CD14-positive monocyte (primary cell): ENCODE results near the gene HPSE2. TPM values are rescaled to one million over a fixed set of nuclear protein-coding genes. Genes with fewer than 3 reads are reported as not detected.

Experiments used
- DNase-seq, 3 donors: peaks; one replicate each; pipeline ENCODE4 v3.0.0-alpha.2; 2011 to 2022
- H2AFZ ChIP-seq: 2 replicates; pipeline ENCODE4 v1.6.0; 2012; ENCODE audit warnings: mild to moderate bottlenecking, low read depth, low read length, inconsistent platforms; ENCODE audit not compliant: insufficient read depth, poor library complexity, severe bottlenecking
- H3K27ac ChIP-seq, 2 donors: 1 replicate in 1 of 2; 2 replicates in 1 of 2; pipeline ENCODE4 v1.5.1; 2012 to 2013; ENCODE audit warnings: low read length in 2 of 2, control low read depth in 1 of 2, inconsistent platforms in 1 of 2, low read depth in 1 of 2, mild to moderate bottlenecking in 1 of 2
- H3K27me3 ChIP-seq, 2 donors: one replicate each; pipeline versions ENCODE4 v1.6.0 to v1.6.1; 2011 to 2013; ENCODE audit warnings: low read length in 2 of 2; ENCODE audit not compliant: control insufficient read depth in 2 of 2, insufficient read depth in 2 of 2
- H3K36me3 ChIP-seq, 2 donors: replicated peaks in 1 of 2; 1 replicate in 1 of 2; 2 replicates in 1 of 2; pipeline versions ENCODE4 v1.5.1 to v1.6.1; 2012 to 2013; ENCODE audit warnings: low read length in 2 of 2, control low read depth in 1 of 2, inconsistent platforms in 1 of 2, mild to moderate bottlenecking in 1 of 2; ENCODE audit not compliant: insufficient read depth in 2 of 2, control insufficient read depth in 1 of 2
- H3K4me1 ChIP-seq, 2 donors: 1 replicate in 1 of 2; 2 replicates in 1 of 2; pipeline versions ENCODE4 v1.5.1 to v1.6.1; 2012 to 2013; ENCODE audit warnings: low read length in 2 of 2, control low read depth in 1 of 2, inconsistent platforms in 1 of 2, mild to moderate bottlenecking in 1 of 2, moderate library complexity in 1 of 2; ENCODE audit not compliant: insufficient read depth in 2 of 2, control insufficient read depth in 1 of 2
- H3K4me2 ChIP-seq: replicated peaks from 2 replicates; pipeline ENCODE3; 2012; ENCODE audit warnings: low read length, moderate library complexity, mild to moderate bottlenecking; ENCODE audit not compliant: poor library complexity, severe bottlenecking; ENCODE audit errors: extremely low read depth
- H3K4me3 ChIP-seq, 3 experiments: fragments of 200-600 bp in 1 of 3; sonication (generic) in 1 of 3; replicated peaks in 1 of 3; 1 replicate in 2 of 3; 2 replicates in 1 of 3; pipeline ENCODE4 v1.5.1; 2011 to 2013; ENCODE audit warnings: low read length in 3 of 3, mild to moderate bottlenecking in 3 of 3, control low read depth in 2 of 3, low read depth in 2 of 3, inconsistent platforms in 1 of 3, moderate library complexity in 1 of 3
- H3K79me2 ChIP-seq: 2 replicates; pipeline ENCODE4 v1.6.0; 2012; ENCODE audit warnings: mild to moderate bottlenecking, control low read depth, inconsistent platforms, low read length, moderate library complexity; ENCODE audit not compliant: insufficient read depth
- H3K9ac ChIP-seq: 2 replicates; pipeline ENCODE4 v1.6.0; 2017; ENCODE audit warnings: low read length, mild to moderate bottlenecking; ENCODE audit not compliant: insufficient read depth, poor library complexity, severe bottlenecking
- H3K9me3 ChIP-seq, 2 donors: replicated peaks in 1 of 2; 1 replicate in 1 of 2; 2 replicates in 1 of 2; pipeline versions ENCODE4 v1.5.1 to v1.6.1; 2012 to 2013; ENCODE audit warnings: low read length in 2 of 2, control low read depth in 1 of 2; ENCODE audit not compliant: control insufficient read depth in 1 of 2, insufficient read depth in 1 of 2
- H4K20me1 ChIP-seq: 2 replicates; pipeline ENCODE4 v1.6.0; 2012; ENCODE audit warnings: mild to moderate bottlenecking, low read length, control low read depth, moderate library complexity; ENCODE audit not compliant: insufficient read depth
- H3K27ac Mint-ChIP-seq, 7 donors: one replicate each; pipeline ENCODE4 v1.8.0; 2020; ENCODE audit warnings: mild to moderate bottlenecking in 7 of 7, mixed read lengths in 7 of 7, moderate library complexity in 6 of 7, inconsistent platforms in 2 of 7
- H3K27me3 Mint-ChIP-seq, 3 donors: one replicate each; pipeline ENCODE4 v1.8.0; 2021 to 2022; ENCODE audit warnings: low read depth in 3 of 3, mild to moderate bottlenecking in 3 of 3, mixed read lengths in 3 of 3, moderate library complexity in 3 of 3, inconsistent platforms in 1 of 3
- H3K36me3 Mint-ChIP-seq, 2 donors: one replicate each; pipeline ENCODE4 v1.8.0; 2020; ENCODE audit warnings: mixed read lengths in 2 of 2, inconsistent platforms in 1 of 2, mild to moderate bottlenecking in 1 of 2
- H3K4me1 Mint-ChIP-seq: one replicate; pipeline ENCODE4 v1.8.0; 2020; ENCODE audit warnings: mild to moderate bottlenecking, mixed read lengths
- H3K4me3 Mint-ChIP-seq, 2 donors: one replicate each; pipeline ENCODE4 v1.8.0; 2020; ENCODE audit warnings: mild to moderate bottlenecking in 2 of 2, mixed read lengths in 2 of 2, moderate library complexity in 1 of 2
- H3K9me3 Mint-ChIP-seq, 7 donors: one replicate each; pipeline ENCODE4 v1.8.0; 2020 to 2022; ENCODE audit warnings: mixed read lengths in 7 of 7, mild to moderate bottlenecking in 6 of 7, moderate library complexity in 6 of 7, inconsistent platforms in 2 of 7
- CTCF ChIP-seq: fragments of 200-600 bp; IDR thresholded peaks from one replicate; pipeline ENCODE4 v1.8.0; 2022; ENCODE audit warnings: antibody characterized with exemption, mild to moderate bottlenecking
- WGBS: methylation state at CpG from one replicate; pipeline ENCODE4 v1.1.5; 2013; ENCODE audit warnings: missing lambda C conversion rate; ENCODE audit not compliant: insufficient coverage; 5-methylcytosine and 5-hydroxymethylcytosine counted together
- intact Hi-C, 2 donors: fragments of 100-400 bp; cut with micrococcal nuclease; formaldehyde crosslinking; loops; one replicate each; pipeline versions ENCODE4 v1.15.0 to v1.15.1; 2023
- polyA plus RNA-seq, 3 donors: library from polyadenylated mRNA; depleted of rRNA in 1 of 3; unstranded in 2 of 3; stranded (reverse) in 1 of 3; fragments of 300-500 nt in 2 of 3; fragments of >200 nt in 1 of 3; fragmentation: Illumina TruSeq in 2 of 3; gene quantifications; 1 replicate in 2 of 3; 2 replicates in 1 of 3; pipeline ENCODE4 v1.2.3, GENCODE V29; 2012 to 2021

HPSE2 gene
- polyA plus RNA-seq, 3 donors = not detected

- H3K27ac Mint-ChIP-seq = no peak overlapping the region
- H3K4me1 Mint-ChIP-seq = no peaks in the 10 kb centered on the region
Observed at GRCh38 chr10:98666276-98666675, 569.4 kb downstream of the HPSE2 start.

GRCh38 chr10:98664329-98665042, 571.2 kb downstream of the HPSE2 start:
- peaks cover 4 to 14% (median 9%) of the 10 kb centered on the region in 3 donors for H3K27me3 Mint-ChIP-seq

More at GRCh38 chr10:98666276-98666675, 569.4 kb downstream of the HPSE2 start:
- Mint-ChIP-seq H3K36me3 (no peaks in the 10 kb centered on the region), H3K27me3 (peaks cover 4 to 9% (median 6%) of the 10 kb centered on the region in 3 donors), H3K4me3 (no peak overlapping the region), H3K9me3 (peaks cover 8 to 15% (median 13%) of the 10 kb centered on the region in 7 donors)
- Histone ChIP-seq H3K79me2 (no peaks in the 10 kb centered on the region), H2AFZ (no peak overlapping the region), H3K9ac (no peak overlapping the region), H3K4me3 (no peak overlapping the region), H4K20me1 (no peaks in the 10 kb centered on the region), H3K4me1 (no peaks in the 10 kb centered on the region), H3K4me2 (no peak overlapping the region), H3K9me3 (peaks cover 6 to 13% of the 10 kb centered on the region in 2 donors), H3K36me3 (no peaks in the 10 kb centered on the region), H3K27ac (no peak overlapping the region), H3K27me3 (no peaks in the 10 kb centered on the region)
- no peak for DNase-seq
- intact Hi-C loops = no loop called here
- TF ChIP-seq CTCF = no peak

More at GRCh38 chr10:98664329-98665042, 571.2 kb downstream of the HPSE2 start:
- no peaks in the 10 kb centered on the region for H3K79me2 ChIP-seq
- H3K9ac ChIP-seq = no peak overlapping the region
- H3K27ac ChIP-seq = no peak overlapping the region
- no peak overlapping the region for H3K27ac Mint-ChIP-seq
- no peaks in the 10 kb centered on the region for H3K36me3 Mint-ChIP-seq
- no peaks in the 10 kb centered on the region for H4K20me1 ChIP-seq
- H3K4me1 Mint-ChIP-seq = no peaks in the 10 kb centered on the region
- H3K4me2 ChIP-seq = no peak overlapping the region
- 61% methylated on average over 5 of the region's 13 CpGs for WGBS
- H3K36me3 ChIP-seq = no peaks in the 10 kb centered on the region
- peaks cover 6 to 13% of the 10 kb centered on the region in 2 donors for H3K9me3 ChIP-seq
- intact Hi-C loops = loop anchor here (2.0 to 5.0 kb wide), 2 partner anchors 196 to 197 kb away; no protein-coding TSS in a partner anchor
- H3K4me3 ChIP-seq = no peak overlapping the region
- no peak overlapping the region for H2AFZ ChIP-seq
- no peaks in the 10 kb centered on the region for H3K4me1 ChIP-seq
- no peaks in the 10 kb centered on the region for H3K27me3 ChIP-seq
- peak; percentile 12 to 46 (median 17) for DNase-seq
- H3K9me3 Mint-ChIP-seq = peaks cover 8 to 15% (median 13%) of the 10 kb centered on the region in 7 donors
- TF ChIP-seq CTCF = peak; percentile 74
- no peak overlapping the region for H3K4me3 Mint-ChIP-seq
